GM19452 (cell line): Measurements from ENCODE around the gene CALCR.

Experiments used
- ATAC-seq: cut with Tn5 transposase; IDR thresholded peaks from one replicate; pipeline ENCODE4 v1.9.1; 2021; ENCODE audit not compliant: unreplicated experiment

CALCR gene

GRCh38 chr7:93461350-93461749 lies 113.2 kb downstream of the CALCR start:
- ATAC-seq: no peak

- no peak for ATAC-seq
Measured at GRCh38 chr7:93453262-93453661, 121.3 kb downstream of the CALCR start.

GRCh38 chr7:93448176-93448575 lies 126.3 kb downstream of the CALCR start:
- no peak for ATAC-seq

GRCh38 chr7:93447509-93447908 lies 127.0 kb downstream of the CALCR start:
- no peak for ATAC-seq

- peak; percentile 73 for ATAC-seq
Measured at GRCh38 chr7:93442478-93443224, 131.9 kb downstream of the CALCR start.

GRCh38 chr7:93435791-93436190 lies 138.7 kb downstream of the CALCR start:
- ATAC-seq: no peak

GRCh38 chr7:93432130-93432529 lies 142.4 kb downstream of the CALCR start:
- ATAC-seq: no peak

GRCh38 chr7:93430917-93431588 lies 143.5 kb downstream of the CALCR start:
- ATAC-seq: no peak

GRCh38 chr7:93429563-93429962 lies 145.0 kb downstream of the CALCR start:
- no peak for ATAC-seq

- no peak for ATAC-seq
Measured at GRCh38 chr7:93427107-93427506, 147.4 kb downstream of the CALCR start.

- ATAC-seq: no peak
Measured at GRCh38 chr7:93426155-93426696, 148.3 kb downstream of the CALCR start.

- ATAC-seq: no peak
Measured at GRCh38 chr7:93414574-93414973, 159.9 kb downstream of the CALCR start.

- no peak for ATAC-seq
Measured at GRCh38 chr7:93409324-93409723, 165.2 kb downstream of the CALCR start.

- no peak for ATAC-seq
Measured at GRCh38 chr7:93407239-93407638, 167.3 kb downstream of the CALCR start.

- no peak for ATAC-seq
Measured at GRCh38 chr7:93402944-93403343, 171.6 kb downstream of the CALCR start.

- no peak for ATAC-seq
Measured at GRCh38 chr7:93399642-93400041, 174.9 kb downstream of the CALCR start.

- no peak for ATAC-seq
Measured at GRCh38 chr7:93392984-93393383, 181.5 kb downstream of the CALCR start.

GRCh38 chr7:93390660-93391059 lies 183.9 kb downstream of the CALCR start:
- no peak for ATAC-seq

- ATAC-seq: no peak
Measured at GRCh38 chr7:93382362-93382761, 192.2 kb downstream of the CALCR start.

- ATAC-seq: no peak
Measured at GRCh38 chr7:93378131-93378760, 196.3 kb downstream of the CALCR start.

GRCh38 chr7:93375603-93376002 lies 198.9 kb downstream of the CALCR start:
- no peak for ATAC-seq
